BJ (cell line): ENCODE data around the gene BEND7. TPM values are rescaled to one million over a fixed set of nuclear protein-coding genes. Genes with fewer than 3 reads are reported as not detected.

Source experiments
- CTCF ChIA-PET: fragments of 350-600 bp; formaldehyde crosslinking; extraction: SDS; loops from one replicate; lab custom pipeline; 2021; ENCODE audit warnings: antibody characterized with exemption, inconsistent platforms; lab: Yijun Ruan, JAX
- POLR2A ChIA-PET: fragments of 300-600 bp; sonication (Branson Sonifier 250); formaldehyde crosslinking; extraction: SDS; loops from one replicate; lab custom pipeline; 2021; ENCODE audit warnings: antibody characterized with exemption; lab: Charles Lee
- DNase-seq: peaks from one replicate; pipeline ENCODE4 v3.0.0-alpha.2; 2011; ENCODE audit warnings: low read depth
- H3K27me3 ChIP-seq: 2 replicates; pipeline ENCODE4 v1.6.0; 2011; ENCODE audit warnings: low read length; ENCODE audit not compliant: control insufficient read depth, insufficient read depth
- H3K36me3 ChIP-seq: 2 replicates; pipeline ENCODE4 v1.5.1; 2011; ENCODE audit warnings: low read length; ENCODE audit not compliant: control insufficient read depth, insufficient read depth
- H3K4me3 ChIP-seq: 2 replicates; pipeline ENCODE4 v1.5.1; 2011; ENCODE audit warnings: low read depth, mild to moderate bottlenecking, control low read depth, low read length
- CTCF ChIP-seq: IDR thresholded peaks from 2 replicates; pipeline ENCODE4 v1.5.1; 2011; ENCODE audit warnings: low read depth, mild to moderate bottlenecking, control low read depth, inconsistent platforms, low read length, moderate library complexity; ENCODE audit not compliant: insufficient read depth
- polyA plus RNA-seq: library from polyadenylated mRNA; depleted of rRNA; stranded (reverse); fragments of >200 nt; gene quantifications from 2 replicates; pipeline ENCODE4 v1.2.3, GENCODE V29; 2011

Gene BEND7
- polyA plus RNA-seq, 1 experiment = 4.5 TPM

- POLR2A ChIA-PET = no interaction called here
- DNase-seq = no peak
- CTCF ChIA-PET = interaction anchor here (0.9 to 1.5 kb wide), 4 partner anchors 16 to 34 kb away, joined by 3 to 4 read pairs (median 3); no protein-coding TSS in a partner anchor
- Histone ChIP-seq H3K27me3 (no peaks in the 10 kb centered on the region), H3K4me3 (no peak overlapping the region), H3K36me3 (peaks cover 3% of the 10 kb centered on the region)
- no peak for TF ChIP-seq CTCF
Measured at GRCh38 chr10:13502380-13502779, 26.4 kb downstream of the BEND7 start.

GRCh38 chr10:13500201-13500600, 28.6 kb downstream of the BEND7 start:
- H3K4me3 ChIP-seq = no peak overlapping the region
- ChIA-PET CTCF (no interaction called here), POLR2A (no interaction called here)
- peaks cover 3% of the 10 kb centered on the region for H3K36me3 ChIP-seq
- no peak for DNase-seq
- TF ChIP-seq CTCF = no peak
- no peaks in the 10 kb centered on the region for H3K27me3 ChIP-seq

GRCh38 chr10:13499150-13499549, 29.7 kb downstream of the BEND7 start:
- Histone ChIP-seq H3K27me3 (no peaks in the 10 kb centered on the region), H3K4me3 (no peak overlapping the region), H3K36me3 (peaks cover 3% of the 10 kb centered on the region)
- ChIA-PET CTCF (no interaction called here), POLR2A (interaction anchor here (0.5 kb wide), 1 partner anchor 30 kb away, joined by 3 read pairs; no protein-coding TSS in a partner anchor)
- TF ChIP-seq CTCF = no peak
- no peak for DNase-seq

GRCh38 chr10:13496931-13497330, 31.9 kb downstream of the BEND7 start:
- ChIA-PET POLR2A (no interaction called here), CTCF (interaction anchor here (1.2 to 1.4 kb wide), 2 partner anchors 11 to 40 kb away, joined by 3 read pairs; no protein-coding TSS in a partner anchor)
- Histone ChIP-seq H3K27me3 (no peaks in the 10 kb centered on the region), H3K4me3 (no peak overlapping the region), H3K36me3 (peaks cover 3% of the 10 kb centered on the region)
- TF ChIP-seq CTCF = no peak
- DNase-seq = no peak

GRCh38 chr10:13496164-13496563, 32.6 kb downstream of the BEND7 start:
- Histone ChIP-seq H3K4me3 (no peak overlapping the region), H3K36me3 (peaks cover 3% of the 10 kb centered on the region), H3K27me3 (no peaks in the 10 kb centered on the region)
- POLR2A ChIA-PET = no interaction called here
- TF ChIP-seq CTCF = no peak
- DNase-seq = no peak
- CTCF ChIA-PET = interaction anchor here (1.2 to 1.4 kb wide), 2 partner anchors 12 to 41 kb away, joined by 3 read pairs; no protein-coding TSS in a partner anchor
